T47D (cell line): ENCODE data around the gene MTIF2.
"Not testable (repeated sequence)": the region's sequence is repeated elsewhere in the genome, so short reads cannot be mapped to it uniquely, and the experiment has no call there.

Experiments
- DNase-seq, 2 experiments: peaks; one replicate each; pipeline versions ENCODE4 v3.0.0 to v3.0.0-alpha.2; 2011 to 2012; ENCODE audit warnings: low read depth in 1 of 2, low spot score in 1 of 2
- JUND ChIP-seq: IDR thresholded peaks from 2 replicates; pipeline ENCODE4 v1.6.1; 2012; ENCODE audit warnings: low read depth
- in situ Hi-C: cut with HindIII; loops from 2 replicates; pipeline ENCODE4 v1.10.0; 2016; ENCODE audit warnings: low sequenced_read_pairs, low pct_unique_long_range_greater_than_20kb

Gene MTIF2

GRCh38 chr2:55268907-55269644 is at the start of gene MTIF2:
Gene MTIF2 (minus strand): TSS chr2:55269231. CDS start chr2:55263858, 5,373 bp downstream.
- in situ Hi-C loops = no loop called here
- no peak for TF ChIP-seq JUND
- peak; percentile 50 to 94 for DNase-seq

DNA sequence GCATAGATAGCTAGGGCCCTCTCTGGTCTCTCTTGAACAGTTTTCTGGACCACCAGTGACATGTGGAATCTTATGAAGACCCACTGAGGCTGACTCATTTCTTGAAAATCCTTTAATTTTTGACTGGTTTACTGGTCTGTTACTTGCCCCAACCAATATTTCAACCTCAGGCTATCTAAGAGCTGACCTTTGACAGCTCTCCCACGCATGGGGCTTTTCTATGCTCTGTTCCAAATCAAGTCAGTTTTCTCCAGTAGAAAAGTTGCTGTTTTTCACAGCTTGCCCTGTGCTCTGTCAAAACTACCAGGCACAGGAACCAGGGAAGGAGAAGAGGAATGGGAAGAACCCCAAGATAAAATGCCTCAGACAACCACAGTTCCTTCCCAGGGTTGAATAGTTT is 46.0 kb upstream of the MTIF2 start:
- no peak for TF ChIP-seq JUND
- DNase-seq = no peak
- in situ Hi-C loops = no loop called here

DNA sequence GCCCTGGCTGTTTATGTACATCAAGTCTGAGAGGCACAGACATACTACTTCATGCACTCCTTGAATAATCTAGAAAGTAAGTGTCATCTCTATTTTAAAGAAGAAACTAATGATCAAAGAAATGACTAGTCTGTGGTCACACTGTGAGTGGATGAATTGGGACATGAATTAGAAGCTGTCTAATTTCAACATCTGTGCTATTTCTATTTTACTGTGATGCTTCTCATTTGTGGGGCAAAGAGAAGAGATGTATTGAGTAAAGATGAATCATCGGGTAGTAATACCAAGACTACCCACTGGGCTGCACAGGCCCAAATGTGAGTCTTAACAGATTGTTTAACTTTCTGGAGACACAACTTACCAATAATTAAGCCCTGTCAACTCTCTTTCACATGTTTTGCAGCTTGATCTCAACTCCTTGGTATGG is 42.4 kb upstream of the MTIF2 start:
- in situ Hi-C loops = no loop called here
- no peak for TF ChIP-seq JUND
- peak in 1 of 2 experiments; percentile 1 for DNase-seq

GRCh38 chr2:55309446-55309845 is 40.4 kb upstream of the MTIF2 start:
- no peak for TF ChIP-seq JUND
- in situ Hi-C loops = no loop called here

GRCh38 chr2:55302241-55302640 is 33.2 kb upstream of the MTIF2 start:
- DNase-seq = no peak
- in situ Hi-C loops = no loop called here
- TF ChIP-seq JUND = no peak

More at GRCh38 chr2:55309446-55309845, 40.4 kb upstream of the MTIF2 start:
- no peak for DNase-seq

GRCh38 chr2:55301277-55301676 is 32.2 kb upstream of the MTIF2 start:
- in situ Hi-C loops = no loop called here
- DNase-seq = no peak
- TF ChIP-seq JUND = no peak

DNA sequence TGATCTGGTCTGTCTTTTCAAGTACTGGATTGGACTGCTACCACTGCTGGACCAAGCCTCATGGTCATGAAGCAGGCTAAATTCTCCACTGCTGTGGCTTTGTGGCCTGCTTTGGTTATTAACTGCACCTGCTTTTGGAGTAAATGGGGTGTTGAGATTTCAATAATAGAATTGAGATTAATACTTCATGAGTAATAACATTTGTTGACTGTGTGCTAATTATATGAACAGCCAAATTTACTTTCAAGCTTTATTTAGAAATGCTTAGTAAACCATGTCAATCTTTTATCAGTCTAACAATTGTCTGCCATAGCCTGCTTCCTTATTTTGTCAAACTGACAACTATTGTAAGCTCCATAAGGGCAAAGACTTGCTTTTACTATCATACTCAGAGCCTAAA is 27.4 kb upstream of the MTIF2 start:
- in situ Hi-C loops = no loop called here
- DNase-seq = no peak

DNA sequence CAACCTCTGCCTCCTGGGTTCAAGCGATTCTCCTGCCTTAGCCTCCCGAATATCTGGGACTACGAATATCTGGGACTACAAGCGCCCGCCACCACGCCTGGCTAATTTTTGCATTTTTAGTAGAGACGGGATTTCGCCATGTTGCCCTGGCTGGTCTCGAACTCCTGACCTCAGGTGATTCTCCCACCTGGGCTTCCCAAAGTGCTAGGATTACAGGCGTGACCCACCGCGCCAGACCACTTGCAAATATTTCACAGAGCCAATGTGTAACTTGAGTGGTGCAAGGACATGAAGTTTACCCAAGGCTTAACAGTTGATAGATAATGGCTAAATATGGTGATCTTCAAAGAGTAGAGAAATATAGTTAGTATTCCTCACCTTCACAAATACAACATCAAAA is 14.1 kb upstream of the MTIF2 start:
- TF ChIP-seq JUND = no peak
- in situ Hi-C loops = no loop called here
- no peak for DNase-seq

More for the DNA sequence above, 27.4 kb upstream of the MTIF2 start:
- no peak for TF ChIP-seq JUND

- no peak for TF ChIP-seq JUND
- in situ Hi-C loops = no loop called here
- DNase-seq = peak in 1 of 2 experiments; percentile 21
Measured at GRCh38 chr2:55282110-55282917, 13.3 kb upstream of the MTIF2 start.

DNA sequence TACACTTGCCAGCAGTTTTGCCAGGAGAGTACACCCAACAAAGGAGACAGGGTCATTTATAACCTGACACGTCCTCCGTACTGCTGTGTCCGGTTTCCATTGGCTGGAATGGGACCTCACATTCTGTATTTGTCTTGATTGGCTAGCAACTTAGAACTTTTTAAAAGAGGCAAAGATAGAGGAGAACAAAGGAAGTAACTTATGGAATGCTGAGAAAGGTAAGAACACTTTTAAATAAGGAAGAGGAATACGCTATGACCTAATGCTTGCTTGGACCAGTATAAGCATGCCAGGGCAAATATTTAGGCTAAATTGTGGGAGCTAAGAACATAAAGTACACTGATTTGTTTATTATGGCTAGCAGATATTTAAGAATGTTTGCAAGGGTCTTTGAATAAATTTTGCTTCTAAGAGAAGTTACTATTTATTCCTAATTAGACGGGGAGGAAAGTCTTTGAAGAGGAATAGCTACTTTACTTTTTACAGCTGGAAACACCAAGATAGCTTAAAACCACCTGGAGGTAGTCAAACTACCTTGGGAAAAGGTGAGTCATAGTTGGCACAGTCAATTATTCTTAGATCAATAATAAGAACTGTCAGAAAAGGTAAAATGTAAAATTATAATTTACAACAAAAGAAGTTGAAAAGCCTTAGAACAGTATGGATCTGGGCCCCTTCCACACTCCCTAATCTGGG is 12.0 kb upstream of the MTIF2 start:
- DNase-seq, in situ Hi-C loops: not testable (repeated sequence)

DNA sequence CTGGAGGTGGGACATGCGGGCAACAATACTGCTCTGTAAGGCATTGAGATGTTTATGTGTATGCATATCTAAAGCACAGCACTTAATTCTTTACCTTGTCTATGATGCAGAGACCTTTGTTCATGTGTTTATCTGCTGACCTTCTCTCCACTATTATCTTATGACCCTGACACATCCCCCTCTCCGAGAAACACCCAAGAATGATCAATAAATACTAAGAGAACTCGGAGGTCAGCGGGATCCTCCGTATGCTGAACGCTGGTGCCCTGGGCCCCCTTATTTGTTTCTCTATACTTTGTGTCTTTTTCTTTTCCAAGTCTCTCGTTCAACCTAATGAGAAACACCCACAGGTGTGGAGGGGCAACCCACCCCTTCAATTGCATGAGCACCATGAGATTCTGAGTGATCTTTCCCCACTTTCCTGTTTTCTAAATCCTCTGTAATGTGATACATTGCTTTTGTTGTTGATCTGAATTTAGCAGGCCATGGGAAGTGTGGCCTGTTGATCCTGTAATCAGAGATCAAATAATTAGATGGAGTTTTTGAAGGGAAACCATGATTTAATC is 10.9 kb upstream of the MTIF2 start:
- DNase-seq, in situ Hi-C loops: not testable (repeated sequence)

- in situ Hi-C loops, DNase-seq: not testable (repeated sequence)
Measured at GRCh38 chr2:55279214-55279835, 10.3 kb upstream of the MTIF2 start.
